ENCODE data around the gene LAMA2.

The LAMA2 gene

DNA sequence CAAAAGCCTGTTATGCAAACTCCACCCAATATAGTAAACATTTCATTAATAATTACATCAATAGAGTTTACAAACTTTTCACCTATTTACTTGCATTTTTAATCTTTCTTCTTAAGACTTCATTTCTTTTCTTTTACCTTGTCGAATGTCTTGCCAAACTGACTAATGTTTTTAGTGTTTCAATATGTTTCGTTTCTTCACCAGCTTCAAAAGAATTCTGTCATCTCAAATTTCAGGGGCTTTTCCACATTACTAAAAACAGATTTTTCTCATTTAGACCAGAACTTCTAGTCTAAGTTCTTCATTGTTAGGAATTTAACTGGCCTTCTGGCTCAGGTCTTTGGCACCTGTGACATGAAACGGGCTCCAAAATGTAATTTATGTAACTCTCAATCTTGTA, 630.5 kb downstream of the LAMA2 start:
- Histone ChIP-seq H3K36me3 (ENCODE audit: control insufficient read depth, insufficient read depth, low read length) (no peaks in the 10 kb centered on the region), H3K27ac (ENCODE audit: low read depth, low read length, severe bottlenecking) (no peak overlapping the region)
- WGBS, 2 experiments (ENCODE audit: insufficient coverage in 2 of 2), result 93 to 100% methylated on average over 1 to 2 of the region's 3 CpGs

DNA sequence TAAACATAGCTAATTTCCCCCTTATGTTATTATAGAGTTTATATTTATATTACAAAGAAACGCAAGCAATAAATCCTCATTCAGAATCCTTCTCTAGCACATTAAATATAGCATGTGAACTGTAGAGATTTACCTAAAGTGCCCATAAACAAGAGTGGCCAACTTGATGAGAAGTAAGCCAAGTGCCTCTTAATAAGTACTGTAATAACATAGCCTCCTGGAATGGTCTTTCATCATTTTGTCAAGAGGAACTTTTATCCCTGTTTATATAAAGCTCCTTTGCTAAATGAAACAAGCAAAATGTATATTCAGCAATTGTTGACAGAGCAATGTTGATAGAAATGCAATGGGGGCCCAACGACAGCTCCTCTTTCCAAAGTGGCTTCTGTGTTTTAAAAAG, 632.1 kb downstream of the LAMA2 start:
- Histone ChIP-seq H3K27ac (ENCODE audit: low read depth, low read length, severe bottlenecking) (no peak overlapping the region), H3K9me3 (ENCODE audit: control insufficient read depth, low read length) (no peaks in the 10 kb centered on the region), H3K4me3 (ENCODE audit: extremely low read depth, insufficient read depth, low read length, poor library complexity, severe bottlenecking) (no peak overlapping the region), H3K36me3 (ENCODE audit: control insufficient read depth, insufficient read depth, low read length) (no peaks in the 10 kb centered on the region), H3K4me1 (ENCODE audit: control insufficient read depth, insufficient read depth, low read length, poor library complexity, severe bottlenecking) (peaks cover 8% of the 10 kb centered on the region)
- WGBS, 2 experiments (ENCODE audit: insufficient coverage in 2 of 2), result 71% methylated on average over 1 of the region's 2 CpGs; no CpG with 5 or more reads in 1 of the 2 experiments

More for the DNA sequence above, 630.5 kb downstream of the LAMA2 start:
- Histone ChIP-seq H3K4me3 (ENCODE audit: extremely low read depth, insufficient read depth, low read length, poor library complexity, severe bottlenecking) (no peak overlapping the region), H3K4me1 (ENCODE audit: control insufficient read depth, insufficient read depth, low read length, poor library complexity, severe bottlenecking) (peaks cover 8% of the 10 kb centered on the region), H3K9me3 (ENCODE audit: control insufficient read depth, low read length) (no peaks in the 10 kb centered on the region)

DNA sequence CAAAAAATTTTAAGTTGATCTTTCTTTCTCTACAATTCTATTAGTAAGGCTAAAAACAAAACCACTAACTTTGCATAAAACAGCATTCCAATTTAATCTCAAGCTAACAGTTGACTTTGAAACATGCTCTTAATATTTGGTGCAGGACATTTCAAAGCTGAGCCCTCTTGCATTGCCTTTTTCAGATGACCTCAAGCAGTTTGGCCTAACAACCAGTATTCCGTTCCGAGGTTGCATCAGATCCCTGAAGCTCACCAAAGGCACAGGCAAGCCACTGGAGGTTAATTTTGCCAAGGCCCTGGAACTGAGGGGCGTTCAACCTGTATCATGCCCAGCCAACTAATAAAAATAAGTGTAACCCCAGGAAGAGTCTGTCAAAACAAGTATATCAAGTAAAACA, 633.1 kb downstream of the LAMA2 start:
- Histone ChIP-seq H3K4me3 (ENCODE audit: extremely low read depth, insufficient read depth, low read length, poor library complexity, severe bottlenecking) (no peak overlapping the region), H3K9me3 (ENCODE audit: control insufficient read depth, low read length) (no peaks in the 10 kb centered on the region), H3K36me3 (ENCODE audit: control insufficient read depth, insufficient read depth, low read length) (no peaks in the 10 kb centered on the region), H3K4me1 (ENCODE audit: control insufficient read depth, insufficient read depth, low read length, poor library complexity, severe bottlenecking) (peaks cover 4% of the 10 kb centered on the region), H3K27ac (ENCODE audit: low read depth, low read length, severe bottlenecking) (no peak overlapping the region)
- 95 to 100% methylated on average over 2 of the region's 3 CpGs for WGBS, 2 experiments (ENCODE audit: insufficient coverage in 2 of 2)

DNA sequence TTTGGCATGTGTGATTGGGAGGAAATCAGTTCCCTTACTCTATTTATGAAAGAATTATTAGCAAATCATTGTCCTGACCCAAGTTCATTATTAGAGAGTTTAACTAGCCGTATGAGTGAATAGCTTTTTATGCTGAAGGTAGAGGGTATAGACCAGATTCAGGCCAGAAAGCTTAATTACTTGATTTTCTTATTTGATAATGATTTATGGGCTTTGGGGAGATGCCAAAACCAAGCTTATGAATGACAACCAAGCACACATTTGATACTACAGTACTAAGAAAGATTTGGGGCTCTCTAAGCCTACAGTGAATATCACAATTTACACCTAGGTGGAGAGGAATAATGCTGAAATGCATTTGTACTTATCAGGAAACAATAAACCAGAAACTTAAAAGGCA, 633.8 kb downstream of the LAMA2 start:
- WGBS, 2 experiments (ENCODE audit: insufficient coverage in 2 of 2), result 83% methylated on average over 1 of the region's 1 CpG; no CpG with 5 or more reads in 1 of the 2 experiments
- H3K4me1 ChIP-seq (ENCODE audit: control insufficient read depth, insufficient read depth, low read length, poor library complexity, severe bottlenecking), result no peaks in the 10 kb centered on the region
- H3K36me3 ChIP-seq (ENCODE audit: control insufficient read depth, insufficient read depth, low read length), result no peaks in the 10 kb centered on the region
- no peak overlapping the region for H3K27ac ChIP-seq (ENCODE audit: low read depth, low read length, severe bottlenecking)
- no peak overlapping the region for H3K4me3 ChIP-seq (ENCODE audit: extremely low read depth, insufficient read depth, low read length, poor library complexity, severe bottlenecking)
- H3K9me3 ChIP-seq (ENCODE audit: control insufficient read depth, low read length), result no peaks in the 10 kb centered on the region

DNA sequence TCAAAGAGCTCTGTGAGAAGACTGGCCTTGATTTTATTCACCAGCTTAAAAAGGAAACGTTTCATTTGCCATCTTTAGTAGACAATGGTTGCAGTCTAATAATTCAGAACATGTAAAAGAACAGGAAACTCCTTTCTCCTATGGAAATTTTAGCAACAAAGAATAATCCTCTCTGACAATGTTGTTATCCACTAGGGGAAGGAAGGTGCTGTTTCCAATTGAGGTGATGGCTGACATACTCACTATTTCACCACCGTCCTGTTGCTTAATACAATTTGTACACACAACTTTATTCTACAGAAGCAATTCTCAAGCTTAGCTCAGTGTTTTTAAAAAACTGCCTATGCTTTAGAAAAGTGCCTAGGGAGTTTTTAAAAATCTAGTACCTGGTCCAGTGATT, 634.4 kb downstream of the LAMA2 start:
- no peaks in the 10 kb centered on the region for H3K9me3 ChIP-seq (ENCODE audit: control insufficient read depth, low read length)
- H3K36me3 ChIP-seq (ENCODE audit: control insufficient read depth, insufficient read depth, low read length), result no peaks in the 10 kb centered on the region
- no peak overlapping the region for H3K4me3 ChIP-seq (ENCODE audit: extremely low read depth, insufficient read depth, low read length, poor library complexity, severe bottlenecking)
- no peak overlapping the region for H3K27ac ChIP-seq (ENCODE audit: low read depth, low read length, severe bottlenecking)
- no peaks in the 10 kb centered on the region for H3K4me1 ChIP-seq (ENCODE audit: control insufficient read depth, insufficient read depth, low read length, poor library complexity, severe bottlenecking)
- WGBS, 2 experiments (ENCODE audit: insufficient coverage in 2 of 2), result no CpG with 5 or more reads among the region's 2 CpGs

DNA sequence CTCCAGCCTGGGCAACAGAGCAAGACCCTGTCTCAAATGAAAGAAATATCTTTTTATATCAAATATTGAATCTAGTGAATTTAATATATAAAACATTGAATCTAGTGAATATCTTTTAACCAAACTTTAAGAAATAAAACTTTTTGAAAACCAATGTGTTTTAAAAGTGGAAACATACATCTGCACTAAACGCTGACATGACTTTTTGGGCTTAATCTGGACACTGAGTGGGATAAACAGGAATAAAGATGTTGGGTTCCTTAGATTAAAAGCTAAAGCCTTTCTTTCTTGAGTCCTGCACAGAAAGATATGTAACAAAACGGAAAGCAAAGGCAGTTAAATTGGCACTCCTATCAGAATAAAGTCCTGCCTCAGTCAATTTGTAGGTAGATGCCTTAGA, 636.8 kb downstream of the LAMA2 start:
- no peak overlapping the region for H3K4me3 ChIP-seq (ENCODE audit: extremely low read depth, insufficient read depth, low read length, poor library complexity, severe bottlenecking)
- no peaks in the 10 kb centered on the region for H3K9me3 ChIP-seq (ENCODE audit: control insufficient read depth, low read length)
- H3K27ac ChIP-seq (ENCODE audit: low read depth, low read length, severe bottlenecking), result no peak overlapping the region
- H3K36me3 ChIP-seq (ENCODE audit: control insufficient read depth, insufficient read depth, low read length), result no peaks in the 10 kb centered on the region
- WGBS, 2 experiments (ENCODE audit: insufficient coverage in 2 of 2), result 100% methylated on average over 1 of the region's 2 CpGs
- H3K4me1 ChIP-seq (ENCODE audit: control insufficient read depth, insufficient read depth, low read length, poor library complexity, severe bottlenecking), result no peaks in the 10 kb centered on the region

DNA sequence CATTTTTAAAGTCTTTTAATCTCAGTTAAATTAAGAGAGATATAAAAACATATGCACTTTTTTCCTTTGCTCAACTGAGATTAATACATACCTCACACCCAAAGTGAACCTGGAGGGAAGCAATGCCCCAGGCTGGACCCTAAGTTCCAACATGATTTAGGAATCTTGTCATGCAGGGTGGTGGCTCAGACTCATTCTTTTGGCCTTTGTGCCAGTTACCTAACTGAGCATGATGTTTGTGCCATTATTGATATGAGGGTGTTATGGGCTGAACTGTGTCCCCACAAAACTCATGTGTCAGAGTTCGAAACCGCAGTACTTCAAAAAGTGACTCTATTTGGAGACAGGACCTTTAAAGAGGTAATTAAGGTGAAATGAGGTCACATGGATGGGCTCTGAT, 639.0 kb downstream of the LAMA2 start:
- H3K4me1 ChIP-seq (ENCODE audit: control insufficient read depth, insufficient read depth, low read length, poor library complexity, severe bottlenecking), result no peaks in the 10 kb centered on the region
- no peaks in the 10 kb centered on the region for H3K36me3 ChIP-seq (ENCODE audit: control insufficient read depth, insufficient read depth, low read length)
- H3K27ac ChIP-seq (ENCODE audit: low read depth, low read length, severe bottlenecking), result no peak overlapping the region
- no peak overlapping the region for H3K4me3 ChIP-seq (ENCODE audit: extremely low read depth, insufficient read depth, low read length, poor library complexity, severe bottlenecking)
- 0 to 46% methylated on average over 1 to 2 of the region's 2 CpGs for WGBS, 2 experiments (ENCODE audit: insufficient coverage in 2 of 2)
- no peaks in the 10 kb centered on the region for H3K9me3 ChIP-seq (ENCODE audit: control insufficient read depth, low read length)

DNA sequence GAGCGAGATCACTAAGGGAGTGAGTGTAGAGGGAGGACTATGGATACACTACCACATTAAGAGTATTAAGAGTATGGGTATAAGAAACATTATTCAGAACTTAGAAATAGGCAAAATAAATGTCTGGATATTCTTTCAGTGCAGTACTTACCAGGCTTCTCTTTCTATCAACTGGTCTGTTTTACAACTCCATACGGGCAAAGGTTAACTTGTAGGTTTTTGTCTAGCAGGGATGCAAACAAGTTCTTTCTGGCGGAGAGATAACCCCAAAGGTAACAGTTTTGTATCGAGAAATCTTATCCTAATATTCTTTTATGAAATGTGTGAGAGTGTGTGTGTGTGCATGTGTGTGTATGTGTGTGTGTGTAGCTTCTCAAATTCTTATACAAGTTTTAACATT, 640.9 kb downstream of the LAMA2 start:
- no peaks in the 10 kb centered on the region for H3K36me3 ChIP-seq (ENCODE audit: control insufficient read depth, insufficient read depth, low read length)

DNA sequence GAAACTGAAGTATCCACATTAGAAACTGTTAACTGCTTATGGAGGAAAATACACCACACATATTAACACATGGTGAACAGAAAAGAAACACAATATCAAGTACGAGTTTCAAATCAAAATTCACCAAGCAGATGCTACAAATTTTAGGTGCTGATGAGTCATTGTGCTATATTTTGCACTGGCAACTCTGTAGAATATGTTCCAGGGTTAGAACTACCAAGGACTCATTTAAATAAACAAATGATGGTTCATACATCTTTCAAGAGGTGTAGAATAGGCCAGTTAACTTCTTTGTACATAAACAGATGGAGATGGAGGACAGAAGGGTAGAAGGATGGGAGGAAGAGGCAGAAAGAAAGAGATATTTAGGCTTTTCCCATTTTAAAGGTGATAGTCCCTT, 642.1 kb downstream of the LAMA2 start:
- no peaks in the 10 kb centered on the region for H3K4me1 ChIP-seq (ENCODE audit: control insufficient read depth, insufficient read depth, low read length, poor library complexity, severe bottlenecking)
- H3K36me3 ChIP-seq (ENCODE audit: control insufficient read depth, insufficient read depth, low read length), result no peaks in the 10 kb centered on the region
- H3K9me3 ChIP-seq (ENCODE audit: control insufficient read depth, low read length), result no peaks in the 10 kb centered on the region
- no peak overlapping the region for H3K27ac ChIP-seq (ENCODE audit: low read depth, low read length, severe bottlenecking)
- no peak overlapping the region for H3K4me3 ChIP-seq (ENCODE audit: extremely low read depth, insufficient read depth, low read length, poor library complexity, severe bottlenecking)
- WGBS, 2 experiments (ENCODE audit: insufficient coverage in 2 of 2), result no CpG with 5 or more reads among the region's 1 CpG

More for the DNA sequence above, 640.9 kb downstream of the LAMA2 start:
- WGBS, 2 experiments (ENCODE audit: insufficient coverage in 2 of 2), result 83 to 100% methylated on average over 1 of the region's 4 CpGs
- H3K9me3 ChIP-seq (ENCODE audit: control insufficient read depth, low read length), result no peaks in the 10 kb centered on the region
- no peaks in the 10 kb centered on the region for H3K4me1 ChIP-seq (ENCODE audit: control insufficient read depth, insufficient read depth, low read length, poor library complexity, severe bottlenecking)
- no peak overlapping the region for H3K4me3 ChIP-seq (ENCODE audit: extremely low read depth, insufficient read depth, low read length, poor library complexity, severe bottlenecking)
- no peak overlapping the region for H3K27ac ChIP-seq (ENCODE audit: low read depth, low read length, severe bottlenecking)

DNA sequence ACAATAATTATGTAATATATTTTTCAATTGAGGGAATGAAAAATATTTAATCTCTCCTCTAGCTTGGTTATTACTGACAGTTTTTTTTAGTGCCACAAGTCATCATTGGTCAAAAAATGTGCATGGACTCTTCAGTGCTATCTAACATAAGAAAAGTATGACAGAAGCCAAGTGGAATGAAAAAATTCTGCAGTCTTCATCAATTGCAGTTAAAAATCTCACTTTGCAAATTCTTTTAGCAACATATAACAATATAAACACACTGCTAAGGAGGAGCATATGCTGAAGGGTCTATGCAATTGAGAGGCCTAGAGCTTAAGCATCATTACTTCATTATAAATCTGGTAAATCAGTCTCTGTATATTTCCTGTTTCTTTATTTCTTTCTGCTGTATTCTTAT, 652.0 kb downstream of the LAMA2 start:
- Histone ChIP-seq H3K27ac (ENCODE audit: low read depth, low read length, severe bottlenecking) (no peak overlapping the region), H3K4me1 (ENCODE audit: control insufficient read depth, insufficient read depth, low read length, poor library complexity, severe bottlenecking) (no peaks in the 10 kb centered on the region), H3K9me3 (ENCODE audit: control insufficient read depth, low read length) (no peaks in the 10 kb centered on the region), H3K36me3 (ENCODE audit: control insufficient read depth, insufficient read depth, low read length) (no peaks in the 10 kb centered on the region), H3K4me3 (ENCODE audit: extremely low read depth, insufficient read depth, low read length, poor library complexity, severe bottlenecking) (no peak overlapping the region)

DNA sequence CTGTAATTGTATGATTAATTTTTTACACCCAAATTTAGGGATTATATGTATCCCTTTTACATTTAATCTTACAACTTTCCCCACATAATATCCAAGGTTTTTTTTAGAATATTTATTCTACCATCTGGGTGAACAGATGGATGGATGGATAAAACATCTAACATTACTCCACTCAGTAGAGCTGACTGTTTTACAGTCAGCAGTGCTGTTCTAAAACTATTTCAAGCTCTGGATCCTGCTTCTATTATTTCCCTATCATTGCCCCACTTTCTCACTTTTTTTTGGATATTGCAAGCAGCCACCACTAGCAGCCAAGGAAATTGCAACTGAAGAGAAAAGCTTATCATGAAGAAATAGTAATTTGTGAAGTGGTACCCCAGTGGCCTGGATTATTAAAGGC, 653.3 kb downstream of the LAMA2 start:
- H3K9me3 ChIP-seq (ENCODE audit: control insufficient read depth, low read length), result no peaks in the 10 kb centered on the region
- H3K36me3 ChIP-seq (ENCODE audit: control insufficient read depth, insufficient read depth, low read length), result no peaks in the 10 kb centered on the region
- H3K27ac ChIP-seq (ENCODE audit: low read depth, low read length, severe bottlenecking), result no peak overlapping the region
- no peaks in the 10 kb centered on the region for H3K4me1 ChIP-seq (ENCODE audit: control insufficient read depth, insufficient read depth, low read length, poor library complexity, severe bottlenecking)
- no peak overlapping the region for H3K4me3 ChIP-seq (ENCODE audit: extremely low read depth, insufficient read depth, low read length, poor library complexity, severe bottlenecking)

DNA sequence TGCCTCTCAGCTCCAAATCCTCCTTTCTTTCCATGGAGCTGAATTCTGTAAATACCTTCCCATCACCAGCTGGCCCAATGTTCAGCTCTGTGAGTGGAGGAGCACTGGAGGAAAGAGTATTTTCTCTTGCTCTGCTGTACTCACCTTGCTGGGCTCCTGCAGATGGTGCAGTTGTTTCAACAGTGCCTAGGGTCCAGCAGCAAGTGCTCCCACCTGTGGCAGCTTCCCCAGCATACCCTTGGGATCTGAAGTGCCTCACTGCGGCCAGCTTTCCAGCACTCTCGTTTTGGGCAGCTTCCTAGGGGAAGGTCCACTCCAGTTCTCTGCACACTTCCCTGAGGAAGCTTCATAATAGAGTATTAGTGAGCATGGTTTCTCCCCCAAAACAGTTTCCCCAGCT, 656.1 kb downstream of the LAMA2 start:
- H3K4me1 ChIP-seq (ENCODE audit: control insufficient read depth, insufficient read depth, low read length, poor library complexity, severe bottlenecking), result no peaks in the 10 kb centered on the region
- no peak overlapping the region for H3K27ac ChIP-seq (ENCODE audit: low read depth, low read length, severe bottlenecking)
- no peaks in the 10 kb centered on the region for H3K36me3 ChIP-seq (ENCODE audit: control insufficient read depth, insufficient read depth, low read length)
- no peak overlapping the region for H3K4me3 ChIP-seq (ENCODE audit: extremely low read depth, insufficient read depth, low read length, poor library complexity, severe bottlenecking)
- 100% methylated on average over 2 of the region's 2 CpGs; no CpG with 5 or more reads in 1 of the 2 experiments for WGBS, 2 experiments (ENCODE audit: insufficient coverage in 2 of 2)
- H3K9me3 ChIP-seq (ENCODE audit: control insufficient read depth, low read length), result no peaks in the 10 kb centered on the region
